Endothelial cell of umbilical vein (primary cell): ENCODE measurements around the gene CHSY1. TPM values are rescaled to one million over a fixed set of nuclear protein-coding genes. Genes with fewer than 3 reads are reported as not detected.

Experiments used
- BruUV-seq: library from RNA; stranded (reverse); fragments of 400-500 nt; replicated peaks from 2 replicates; lab custom pipeline; 2021; lab: Mats Ljungman, UMichigan
- CTCF ChIA-PET: fragments of 300-600, 350-600 bp; sonication (Branson Sonifier 250); formaldehyde crosslinking; loops from one replicate; lab custom pipeline; 2021; ENCODE audit warnings: antibody characterized with exemption, inconsistent platforms; lab: Charles Lee
- POLR2A ChIA-PET: fragments of 300-600, 350-600 bp; sonication (Branson Sonifier 250); formaldehyde crosslinking; loops from one replicate; lab custom pipeline; 2021; ENCODE audit warnings: antibody characterized with exemption, inconsistent platforms; lab: Charles Lee
- DNase-seq: peaks from one replicate; pipeline ENCODE4 v3.0.0-alpha.2; 2011; ENCODE audit warnings: low read depth, low spot score
- FAIRE-seq: peaks from 2 replicates; lab custom pipeline; 2011; peaks lifted over from hg19 to GRCh38; lab: Jason Lieb, UNC
- H2AFZ ChIP-seq: 2 replicates; pipeline ENCODE4 v1.6.0; 2012; ENCODE audit warnings: low read depth, low read length, control low read depth, inconsistent platforms
- H3K27ac ChIP-seq: 2 replicates; pipeline ENCODE4 v1.5.1; 2011; ENCODE audit warnings: low read depth, mild to moderate bottlenecking, control low read depth, low read length, moderate library complexity; ENCODE audit not compliant: insufficient read depth
- H3K27me3 ChIP-seq, 2 experiments: 2 replicates each; pipeline versions ENCODE4 v1.6.0 to v1.6.1; 2011; ENCODE audit warnings: low read length in 2 of 2, mixed read lengths in 1 of 2; ENCODE audit not compliant: control insufficient read depth in 2 of 2, insufficient read depth in 2 of 2
- H3K36me3 ChIP-seq, 2 experiments: 2 replicates in 1 of 2; 3 replicates in 1 of 2; pipeline ENCODE4 v1.5.1; 2011; ENCODE audit warnings: low read length in 2 of 2, mild to moderate bottlenecking in 1 of 2, moderate library complexity in 1 of 2; ENCODE audit not compliant: control insufficient read depth in 2 of 2, insufficient read depth in 2 of 2; ENCODE audit errors: extremely low read depth in 1 of 2
- H3K4me1 ChIP-seq: 3 replicates; pipeline ENCODE4 v1.5.1; 2011; ENCODE audit warnings: mild to moderate bottlenecking, low read length; ENCODE audit not compliant: control insufficient read depth, insufficient read depth; ENCODE audit errors: extremely low read depth
- H3K4me2 ChIP-seq: 2 replicates; pipeline ENCODE4 v1.6.1; 2011; ENCODE audit warnings: low read length, control low read depth, mixed read lengths; ENCODE audit not compliant: insufficient read depth
- H3K4me3 ChIP-seq, 3 experiments: fragments of 200-600 bp in 1 of 3; sonication (generic), shearing (Covaris generic) in 1 of 3; replicated peaks in 1 of 3; 2 replicates each; pipeline ENCODE4 v1.5.1; 2011 to 2016; ENCODE audit warnings: control low read depth in 3 of 3, low read length in 3 of 3, mild to moderate bottlenecking in 2 of 3, inconsistent platforms in 1 of 3, low read depth in 1 of 3, moderate library complexity in 1 of 3; ENCODE audit not compliant: insufficient read depth in 1 of 3
- H3K79me2 ChIP-seq: 2 replicates; pipeline ENCODE4 v1.6.0; 2012; ENCODE audit warnings: low read length, inconsistent platforms; ENCODE audit not compliant: control insufficient read depth, insufficient read depth
- H3K9ac ChIP-seq: replicated peaks from 2 replicates; pipeline ENCODE3; 2011; ENCODE audit warnings: low read length, control low read depth; ENCODE audit not compliant: insufficient read depth; ENCODE audit errors: extremely low read depth
- H3K9me1 ChIP-seq: replicated peaks from 3 replicates; pipeline ENCODE4 v1.6.0; 2011; ENCODE audit warnings: mild to moderate bottlenecking, low read length; ENCODE audit not compliant: control insufficient read depth, insufficient read depth; ENCODE audit errors: extremely low read depth
- H3K9me3 ChIP-seq: replicated peaks from 2 replicates; pipeline ENCODE4 v1.5.1; 2012; ENCODE audit warnings: low read length, inconsistent platforms; ENCODE audit not compliant: control insufficient read depth, insufficient read depth
- H4K20me1 ChIP-seq: replicated peaks from 2 replicates; pipeline ENCODE3; 2011; ENCODE audit warnings: mild to moderate bottlenecking, low read length; ENCODE audit not compliant: control insufficient read depth, insufficient read depth; ENCODE audit errors: extremely low read depth
- CTCF ChIP-seq, 2 donors: IDR thresholded peaks; 1 replicate in 1 of 2; 2 replicates in 1 of 2; pipeline ENCODE4 v1.5.1; 2011; ENCODE audit warnings: low read length in 2 of 2, mild to moderate bottlenecking in 2 of 2, moderate library complexity in 2 of 2, control low read depth in 1 of 2, inconsistent platforms in 1 of 2, low read depth in 1 of 2; ENCODE audit not compliant: insufficient read depth in 1 of 2; ENCODE audit errors: extremely low read depth in 1 of 2
- EZH2 ChIP-seq: IDR thresholded peaks from 2 replicates; pipeline ENCODE4 v1.6.1; 2012; ENCODE audit warnings: borderline replicate concordance, low read depth, mild to moderate bottlenecking, moderate library complexity, low read length, inconsistent platforms; ENCODE audit not compliant: severe bottlenecking
- FOS ChIP-seq: IDR thresholded peaks from 2 replicates; pipeline ENCODE4 v1.6.1; 2011; ENCODE audit warnings: mild to moderate bottlenecking, low read length, moderate library complexity, borderline replicate concordance; ENCODE audit not compliant: insufficient read depth
- GATA2 ChIP-seq: IDR thresholded peaks from 2 replicates; pipeline ENCODE4 v1.7.0; 2011; ENCODE audit warnings: low read depth, mild to moderate bottlenecking, moderate library complexity, mixed read lengths, low read length; ENCODE audit not compliant: insufficient read length, insufficient read depth
- JUN ChIP-seq: IDR thresholded peaks from 2 replicates; pipeline ENCODE4 v1.6.1; 2011; ENCODE audit warnings: borderline replicate concordance, low read depth; ENCODE audit not compliant: insufficient read length, insufficient read depth
- MYC ChIP-seq: IDR thresholded peaks from one replicate; pipeline ENCODE4 v1.6.1; 2011; ENCODE audit warnings: mild to moderate bottlenecking, low read depth, low read length
- POLR2A ChIP-seq: IDR thresholded peaks from 2 replicates; pipeline ENCODE4 v1.6.1; 2012; ENCODE audit warnings: low read depth, mild to moderate bottlenecking, control low read depth, low read length
- dilution Hi-C: fragments of 300-500 bp; cut with MboI; formaldehyde crosslinking; loops from one replicate; pipeline ENCODE4 v1.15.0; 2019; ENCODE audit warnings: low sequenced_read_pairs; ENCODE audit not compliant: extremely low pct_ligation_motif_present
- intact Hi-C: fragments of 100-400 bp; cut with micrococcal nuclease; formaldehyde crosslinking; loops from one replicate; pipeline ENCODE4 v1.10.0; 2022
- polyA plus RNA-seq, 4 experiments: library from polyadenylated mRNA; depleted of rRNA in 3 of 4; stranded (reverse) in 3 of 4; unstranded in 1 of 4; fragments of >200 nt; gene quantifications; 2 replicates each; pipeline versions ENCODE4 v1.2.1 to v1.2.3, GENCODE V29; 2011 to 2012; ENCODE audit warnings: missing spikeins in 1 of 4
- total RNA-seq: library from RNA; stranded (reverse); gene quantifications from 2 replicates; pipeline ENCODE4 v1.2.3, GENCODE V29; 2021

CHSY1 gene
- total and polyA plus RNA-seq, 2 donors (not counting 3 experiments of a cell fraction or from before 2014, with no cell fraction given), result 23.7 to 50.8 TPM

GRCh38 chr15:101165905-101166471, 85.9 kb downstream of the CHSY1 start:
- dilution Hi-C loops, result no loop called here

More at GRCh38 chr15:101165905-101166471, 85.9 kb downstream of the CHSY1 start:
- ChIA-PET POLR2A (interaction anchor here (1.6 kb wide), 1 partner anchor 86 kb away, joined by 6 read pairs; the partner anchor contains the start of gene CHSY1), CTCF (interaction anchor here (1.6 to 5.0 kb wide), 3 partner anchors 13 to 44 kb away, joined by 5 to 23 read pairs (median 15); no protein-coding TSS in a partner anchor)
- no peak overlapping the region for H2AFZ ChIP-seq
- DNase-seq (no peak), FAIRE-seq (no peak)
- no peak overlapping the region for H3K9ac ChIP-seq
- no peaks in the 10 kb centered on the region for H3K9me1 ChIP-seq
- H4K20me1 ChIP-seq, result no peaks in the 10 kb centered on the region
- intact Hi-C loops, result no loop called here
- no peak overlapping the region for H3K4me2 ChIP-seq
- no peak for TF ChIP-seq CTCF (IDR thresholded peaks at IDR 0.05; ENCODE audit: extremely low read depth in 1 of 2, insufficient read depth in 1 of 2, low read depth in 1 of 2, low read length in 2 of 2)
- TF ChIP-seq EZH2, result no peak
- no peak for TF ChIP-seq JUN
- no peak for TF ChIP-seq GATA2
- TF ChIP-seq MYC, result no peak
- no peak for TF ChIP-seq POLR2A
- TF ChIP-seq FOS, result no peak
- peaks cover 33% of the 10 kb centered on the region for H3K4me1 ChIP-seq
- H3K79me2 ChIP-seq, result no peaks in the 10 kb centered on the region
- H3K36me3 ChIP-seq, result no peaks in the 10 kb centered on the region
- H3K9me3 ChIP-seq, result peaks cover 2% of the 10 kb centered on the region
- no TSS peak for BruUV-seq
- no peak overlapping the region for H3K4me3 ChIP-seq
- H3K27me3 ChIP-seq, result no peaks in the 10 kb centered on the region
- H3K27ac ChIP-seq, result no peak overlapping the region
